ENCODE results near the gene R3HDM4.

The R3HDM4 gene

GRCh38 chr19:927780-928401 is 14.9 kb upstream of the R3HDM4 start:
- Histone ChIP-seq H3K36me3 (ENCODE audit: insufficient read depth, low read length) (peaks cover 26% of the 10 kb centered on the region), H3K4me1 (ENCODE audit: insufficient read depth, low read length) (peaks cover 5% of the 10 kb centered on the region), H3K27ac (ENCODE audit: low read depth, low read length) (peak overlapping the region; percentile 80), H3K9me3 (ENCODE audit: insufficient read depth, low read depth, low read length) (no peaks in the 10 kb centered on the region), H3K27me3 (ENCODE audit: insufficient read depth, low read length) (no peaks in the 10 kb centered on the region), H3K4me3 (ENCODE audit: low read length) (peak overlapping the region; percentile 88), H3K9ac (ENCODE audit: low read depth, low read length) (no peak overlapping the region)
- WGBS: 57% methylated on average over 12 of the region's 12 CpGs

GRCh38 chr19:927351-927779 is 14.3 kb upstream of the R3HDM4 start:
- Histone ChIP-seq H3K9ac (ENCODE audit: low read depth, low read length) (no peak overlapping the region), H3K4me1 (ENCODE audit: insufficient read depth, low read length) (peaks cover 5% of the 10 kb centered on the region), H3K4me3 (ENCODE audit: low read length) (peak overlapping the region; percentile 88), H3K27me3 (ENCODE audit: insufficient read depth, low read length) (no peaks in the 10 kb centered on the region), H3K27ac (ENCODE audit: low read depth, low read length) (peak overlapping the region; percentile 80), H3K9me3 (ENCODE audit: insufficient read depth, low read depth, low read length) (no peaks in the 10 kb centered on the region), H3K36me3 (ENCODE audit: insufficient read depth, low read length) (peaks cover 21% of the 10 kb centered on the region)
- WGBS: 4% methylated on average over 7 of the region's 15 CpGs

GRCh38 chr19:926589-927350 is 13.8 kb upstream of the R3HDM4 start:
- Histone ChIP-seq H3K9me3 (ENCODE audit: insufficient read depth, low read depth, low read length) (no peaks in the 10 kb centered on the region), H3K36me3 (ENCODE audit: insufficient read depth, low read length) (peaks cover 16% of the 10 kb centered on the region), H3K27me3 (ENCODE audit: insufficient read depth, low read length) (no peaks in the 10 kb centered on the region), H3K9ac (ENCODE audit: low read depth, low read length) (peak overlapping the region; percentile 88), H3K4me1 (ENCODE audit: insufficient read depth, low read length) (peaks cover 5% of the 10 kb centered on the region), H3K27ac (ENCODE audit: low read depth, low read length) (peak overlapping the region; percentile 80), H3K4me3 (ENCODE audit: low read length) (peak overlapping the region; percentile 88)
- WGBS: 0% methylated on average over 44 of the region's 52 CpGs

GRCh38 chr19:926323-926588 is 13.2 kb upstream of the R3HDM4 start:
- WGBS: under 1% methylated on average over 19 of the region's 21 CpGs
- peak overlapping the region; percentile 88 for H3K4me3 ChIP-seq (ENCODE audit: low read length)
- H3K27ac ChIP-seq (ENCODE audit: low read depth, low read length): peak overlapping the region; percentile 80; the same call in 1 of the 2 replicates
- H3K36me3 ChIP-seq (ENCODE audit: insufficient read depth, low read length): peaks cover 15% of the 10 kb centered on the region
- H3K27me3 ChIP-seq (ENCODE audit: insufficient read depth, low read length): peaks cover 3% of the 10 kb centered on the region
- peak overlapping the region; percentile 88 for H3K9ac ChIP-seq (ENCODE audit: low read depth, low read length)
- H3K9me3 ChIP-seq (ENCODE audit: insufficient read depth, low read depth, low read length): no peaks in the 10 kb centered on the region
- H3K4me1 ChIP-seq (ENCODE audit: insufficient read depth, low read length): peaks cover 5% of the 10 kb centered on the region

- peak within 1 kb of the TSS; percentile 85 for H3K27ac ChIP-seq (ENCODE audit: low read depth, low read length)
- peaks cover 5% of the 10 kb centered on the region for H3K4me1 ChIP-seq (ENCODE audit: insufficient read depth, low read length)
- under 1% methylated on average over 97 of the region's 97 CpGs for WGBS
- no peaks in the 10 kb centered on the region for H3K9me3 ChIP-seq (ENCODE audit: insufficient read depth, low read depth, low read length)
- peaks cover 10% of the 10 kb centered on the region for H3K36me3 ChIP-seq (ENCODE audit: insufficient read depth, low read length)
- peaks cover 8% of the 10 kb centered on the region for H3K27me3 ChIP-seq (ENCODE audit: insufficient read depth, low read length)
- H3K9ac ChIP-seq (ENCODE audit: low read depth, low read length): peak within 1 kb of the TSS; percentile 88
- peak within 1 kb of the TSS; percentile 88 for H3K4me3 ChIP-seq (ENCODE audit: low read length)
Observed at GRCh38 chr19:925526-926322, 12.7 kb upstream of the R3HDM4 start, which contains the start of gene ARID3A. ARID3A (plus strand) TSS chr19:926035; CDS start chr19:929529, 3,494 bp downstream.

GRCh38 chr19:925087-925525 is 12.1 kb upstream of the R3HDM4 start:
- peak overlapping the region; percentile 88 for H3K9ac ChIP-seq (ENCODE audit: low read depth, low read length)
- peaks cover 7% of the 10 kb centered on the region for H3K4me1 ChIP-seq (ENCODE audit: insufficient read depth, low read length)
- H3K36me3 ChIP-seq (ENCODE audit: insufficient read depth, low read length): peaks cover 6% of the 10 kb centered on the region
- H3K9me3 ChIP-seq (ENCODE audit: insufficient read depth, low read depth, low read length): no peaks in the 10 kb centered on the region
- WGBS: under 1% methylated on average over 39 of the region's 39 CpGs
- peak overlapping the region; percentile 85 for H3K27ac ChIP-seq (ENCODE audit: low read depth, low read length)
- peaks cover 14% of the 10 kb centered on the region for H3K27me3 ChIP-seq (ENCODE audit: insufficient read depth, low read length)
- H3K4me3 ChIP-seq (ENCODE audit: low read length): peak overlapping the region; percentile 88

GRCh38 chr19:924553-925086 is 11.6 kb upstream of the R3HDM4 start:
- WGBS: 7% methylated on average over 29 of the region's 31 CpGs
- peaks cover 7% of the 10 kb centered on the region for H3K4me1 ChIP-seq (ENCODE audit: insufficient read depth, low read length)
- peak overlapping the region; percentile 85; the same call in 1 of the 2 replicates for H3K27ac ChIP-seq (ENCODE audit: low read depth, low read length)
- H3K27me3 ChIP-seq (ENCODE audit: insufficient read depth, low read length): peaks cover 19% of the 10 kb centered on the region
- no peaks in the 10 kb centered on the region for H3K9me3 ChIP-seq (ENCODE audit: insufficient read depth, low read depth, low read length)
- peaks cover 1% of the 10 kb centered on the region for H3K36me3 ChIP-seq (ENCODE audit: insufficient read depth, low read length)
- peak overlapping the region; percentile 88 for H3K9ac ChIP-seq (ENCODE audit: low read depth, low read length)
- H3K4me3 ChIP-seq (ENCODE audit: low read length): peak overlapping the region; percentile 88

- WGBS: 3% methylated on average over 84 of the region's 84 CpGs
- Histone ChIP-seq H3K27ac (ENCODE audit: low read depth, low read length) (no peak overlapping the region), H3K9me3 (ENCODE audit: insufficient read depth, low read depth, low read length) (no peaks in the 10 kb centered on the region), H3K4me3 (ENCODE audit: low read length) (peak overlapping the region; percentile 51), H3K4me1 (ENCODE audit: insufficient read depth, low read length) (peaks cover 2% of the 10 kb centered on the region; the same call in 1 of the 2 replicates), H3K9ac (ENCODE audit: low read depth, low read length) (no peak overlapping the region), H3K27me3 (ENCODE audit: insufficient read depth, low read length) (peaks cover 50% of the 10 kb centered on the region), H3K36me3 (ENCODE audit: insufficient read depth, low read length) (no peaks in the 10 kb centered on the region)
Observed at GRCh38 chr19:920051-920864, 7.2 kb upstream of the R3HDM4 start.

GRCh38 chr19:919199-920050 is 6.4 kb upstream of the R3HDM4 start:
- Histone ChIP-seq H3K27ac (ENCODE audit: low read depth, low read length) (no peak overlapping the region), H3K9ac (ENCODE audit: low read depth, low read length) (no peak overlapping the region; the same call in 1 of the 2 replicates), H3K9me3 (ENCODE audit: insufficient read depth, low read depth, low read length) (no peaks in the 10 kb centered on the region), H3K27me3 (ENCODE audit: insufficient read depth, low read length) (peaks cover 50% of the 10 kb centered on the region), H3K36me3 (ENCODE audit: insufficient read depth, low read length) (no peaks in the 10 kb centered on the region), H3K4me3 (ENCODE audit: low read length) (peak overlapping the region; percentile 51), H3K4me1 (ENCODE audit: insufficient read depth, low read length) (peaks cover 2% of the 10 kb centered on the region; the same call in 1 of the 2 replicates)
- WGBS: 7% methylated on average over 68 of the region's 68 CpGs

All from HUES64 (cell line).